Transverse colon (tissue), 4 donors: ENCODE measurements around the gene TNS1.

Experiments used
- POLR2A ChIP-seq: fragments of 450-650 bp; IDR thresholded peaks from one replicate; pipeline ENCODE4 v1.6.1; 2016; ENCODE audit warnings: antibody characterized with exemption, mild to moderate bottlenecking, moderate library complexity
- POLR2AphosphoS5 ChIP-seq, 3 donors: sonication (generic); formaldehyde crosslinking; IDR thresholded peaks; one replicate each; pipeline ENCODE4 v1.6.1; 2016; ENCODE audit warnings: antibody characterized with exemption in 3 of 3
- TF ChIP-seq, protein P1 (sequence below), 5 experiments: fragments of 200-600 bp in 3 of 5; fragments of 450-650 bp in 2 of 5; sonication (generic) in 3 of 5; IDR thresholded peaks; 1 replicate in 2 of 5; 2 replicates in 3 of 5; pipeline ENCODE4 v1.5.1; 2016 to 2017; ENCODE audit warnings: antibody characterized with exemption in 5 of 5, inconsistent platforms in 3 of 5, mild to moderate bottlenecking in 2 of 5, moderate library complexity in 1 of 5

GRCh38 chr2:217944366-217944765 lies 58.4 kb downstream of the TNS1 start:
- TF ChIP-seq, protein P1, sequence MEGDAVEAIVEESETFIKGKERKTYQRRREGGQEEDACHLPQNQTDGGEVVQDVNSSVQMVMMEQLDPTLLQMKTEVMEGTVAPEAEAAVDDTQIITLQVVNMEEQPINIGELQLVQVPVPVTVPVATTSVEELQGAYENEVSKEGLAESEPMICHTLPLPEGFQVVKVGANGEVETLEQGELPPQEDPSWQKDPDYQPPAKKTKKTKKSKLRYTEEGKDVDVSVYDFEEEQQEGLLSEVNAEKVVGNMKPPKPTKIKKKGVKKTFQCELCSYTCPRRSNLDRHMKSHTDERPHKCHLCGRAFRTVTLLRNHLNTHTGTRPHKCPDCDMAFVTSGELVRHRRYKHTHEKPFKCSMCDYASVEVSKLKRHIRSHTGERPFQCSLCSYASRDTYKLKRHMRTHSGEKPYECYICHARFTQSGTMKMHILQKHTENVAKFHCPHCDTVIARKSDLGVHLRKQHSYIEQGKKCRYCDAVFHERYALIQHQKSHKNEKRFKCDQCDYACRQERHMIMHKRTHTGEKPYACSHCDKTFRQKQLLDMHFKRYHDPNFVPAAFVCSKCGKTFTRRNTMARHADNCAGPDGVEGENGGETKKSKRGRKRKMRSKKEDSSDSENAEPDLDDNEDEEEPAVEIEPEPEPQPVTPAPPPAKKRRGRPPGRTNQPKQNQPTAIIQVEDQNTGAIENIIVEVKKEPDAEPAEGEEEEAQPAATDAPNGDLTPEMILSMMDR (IDR thresholded peaks at IDR 0.05), result no peak
- TF ChIP-seq POLR2AphosphoS5 (IDR thresholded peaks at IDR 0.05), result no peak
- TF ChIP-seq POLR2A, result no peak
